Lower lobe of right lung (tissue), 2 donors: ENCODE measurements around the gene SORCS2. TPM values are rescaled to one million over a fixed set of nuclear protein-coding genes. Genes with fewer than 3 reads are reported as not detected.

Experiments used
- ATAC-seq, 2 donors: fragments of 200-7000 bp; cut with Tn5 transposase; one replicate each; pipeline ENCODE4 v1.9.1; 2020 to 2022; ENCODE audit warnings: mild to moderate bottlenecking in 2 of 2, moderate library complexity in 2 of 2
- DNase-seq: peaks from one replicate; pipeline ENCODE4 v3.0.0-alpha.2; 2020
- H3K27ac ChIP-seq: fragments of 200-600 bp; one replicate; pipeline ENCODE4 v1.8.0; 2022
- H3K27me3 ChIP-seq: fragments of 200-600 bp; one replicate; pipeline ENCODE4 v1.8.0; 2022; ENCODE audit warnings: low read depth
- H3K36me3 ChIP-seq: fragments of 200-600 bp; one replicate; pipeline ENCODE4 v1.8.0; 2022; ENCODE audit warnings: mild to moderate bottlenecking
- H3K4me1 ChIP-seq: fragments of 200-600 bp; one replicate; pipeline ENCODE4 v1.8.0; 2022
- H3K4me3 ChIP-seq: fragments of 200-600 bp; one replicate; pipeline ENCODE4 v1.8.0; 2022; ENCODE audit warnings: mild to moderate bottlenecking
- H3K9me3 ChIP-seq: fragments of 200-600 bp; one replicate; pipeline ENCODE4 v1.8.0; 2022
- intact Hi-C: fragments of 100-400 bp; cut with DNase I; formaldehyde crosslinking; loops from one replicate; pipeline ENCODE4 v1.11.0; 2022
- total RNA-seq: library from RNA; stranded (reverse); fragmentation: NEBNext Ultra II Directional; extraction: Animal tissue kit (Norgen Biotek cat#: 25700); gene quantifications from one replicate; pipeline ENCODE4 v1.2.1, GENCODE V29; 2021
- TF ChIP-seq, protein P1 (sequence below): fragments of 200-600 bp; IDR thresholded peaks from one replicate; pipeline ENCODE4 v1.8.0; 2022; ENCODE audit warnings: antibody characterized with exemption, mild to moderate bottlenecking
- donor health status: DM: no; HTN: yes; CAD: no; lungs with severe emphysema.

The SORCS2 gene
- total RNA-seq, 1 donor from 2014 or later = 5.8 TPM

DNA sequence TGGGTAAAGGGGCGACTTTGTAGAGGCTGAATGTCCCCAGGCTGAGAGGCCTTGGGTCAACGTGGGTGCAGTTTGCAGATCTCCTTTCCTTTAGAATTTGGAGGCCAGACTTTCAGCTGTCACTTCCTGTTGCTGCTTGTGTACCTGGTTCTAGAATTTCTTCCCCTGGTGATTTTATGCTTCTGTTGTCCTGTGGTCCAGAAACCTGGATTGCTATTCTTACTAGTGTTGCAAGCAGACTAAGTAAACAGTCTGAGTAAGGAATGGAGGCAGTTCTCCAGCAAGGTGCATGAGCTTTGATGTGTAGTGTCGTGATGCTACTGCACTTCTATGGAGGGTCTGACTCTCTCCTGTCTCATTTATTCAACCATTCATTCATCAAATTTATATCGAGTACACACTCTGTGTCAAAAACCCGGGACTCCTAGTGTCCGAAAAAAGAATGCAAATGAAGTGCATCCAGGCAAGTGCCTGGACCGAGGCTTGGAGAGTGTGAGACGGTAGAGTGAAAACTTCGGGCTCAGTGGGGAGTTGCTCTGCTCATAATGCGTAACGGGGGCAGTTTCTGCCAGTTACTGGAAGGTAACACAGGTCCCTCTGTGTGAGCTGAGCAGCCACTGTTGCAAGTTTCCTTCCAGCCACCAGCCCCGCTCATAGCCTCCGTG, 83.3 kb downstream of the SORCS2 start:
- intact Hi-C loops = no loop called here
- no peak overlapping the region for H3K27ac ChIP-seq
- no peaks in the 10 kb centered on the region for H3K9me3 ChIP-seq
- TF ChIP-seq, protein P1, sequence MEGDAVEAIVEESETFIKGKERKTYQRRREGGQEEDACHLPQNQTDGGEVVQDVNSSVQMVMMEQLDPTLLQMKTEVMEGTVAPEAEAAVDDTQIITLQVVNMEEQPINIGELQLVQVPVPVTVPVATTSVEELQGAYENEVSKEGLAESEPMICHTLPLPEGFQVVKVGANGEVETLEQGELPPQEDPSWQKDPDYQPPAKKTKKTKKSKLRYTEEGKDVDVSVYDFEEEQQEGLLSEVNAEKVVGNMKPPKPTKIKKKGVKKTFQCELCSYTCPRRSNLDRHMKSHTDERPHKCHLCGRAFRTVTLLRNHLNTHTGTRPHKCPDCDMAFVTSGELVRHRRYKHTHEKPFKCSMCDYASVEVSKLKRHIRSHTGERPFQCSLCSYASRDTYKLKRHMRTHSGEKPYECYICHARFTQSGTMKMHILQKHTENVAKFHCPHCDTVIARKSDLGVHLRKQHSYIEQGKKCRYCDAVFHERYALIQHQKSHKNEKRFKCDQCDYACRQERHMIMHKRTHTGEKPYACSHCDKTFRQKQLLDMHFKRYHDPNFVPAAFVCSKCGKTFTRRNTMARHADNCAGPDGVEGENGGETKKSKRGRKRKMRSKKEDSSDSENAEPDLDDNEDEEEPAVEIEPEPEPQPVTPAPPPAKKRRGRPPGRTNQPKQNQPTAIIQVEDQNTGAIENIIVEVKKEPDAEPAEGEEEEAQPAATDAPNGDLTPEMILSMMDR = no peak
- no peak overlapping the region for H3K4me3 ChIP-seq
- H3K36me3 ChIP-seq = no peaks in the 10 kb centered on the region
- DNase-seq (no peak), ATAC-seq (no peak)
- no peaks in the 10 kb centered on the region for H3K27me3 ChIP-seq
- no peaks in the 10 kb centered on the region for H3K4me1 ChIP-seq

DNA sequence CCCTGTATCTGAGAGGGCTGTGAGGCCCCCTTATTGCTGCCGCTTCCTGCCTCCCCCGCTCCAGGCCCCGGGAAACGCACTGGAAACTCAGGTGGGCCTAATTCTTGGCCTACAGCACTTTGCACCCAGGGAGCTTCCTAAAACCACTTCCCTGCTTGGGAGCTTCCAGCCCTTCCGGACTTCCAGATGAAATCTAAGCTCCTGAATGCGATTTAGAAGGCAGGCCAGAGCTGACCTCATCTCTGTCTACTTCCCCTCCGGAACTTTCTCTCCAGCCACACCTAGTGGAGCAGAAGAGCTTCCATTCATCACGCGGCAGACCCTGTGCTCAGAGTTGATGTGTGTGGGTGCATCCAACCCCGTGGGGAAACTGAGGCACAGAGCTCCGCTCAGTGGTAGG, 84.2 kb downstream of the SORCS2 start:
- ATAC-seq = no peak
- TF ChIP-seq, protein P1 = no peak
- Histone ChIP-seq H3K27me3 (no peaks in the 10 kb centered on the region), H3K4me1 (no peaks in the 10 kb centered on the region), H3K36me3 (no peaks in the 10 kb centered on the region), H3K27ac (no peak overlapping the region), H3K4me3 (no peak overlapping the region), H3K9me3 (no peaks in the 10 kb centered on the region)
- DNase-seq = no peak
- intact Hi-C loops = no loop called here

DNA sequence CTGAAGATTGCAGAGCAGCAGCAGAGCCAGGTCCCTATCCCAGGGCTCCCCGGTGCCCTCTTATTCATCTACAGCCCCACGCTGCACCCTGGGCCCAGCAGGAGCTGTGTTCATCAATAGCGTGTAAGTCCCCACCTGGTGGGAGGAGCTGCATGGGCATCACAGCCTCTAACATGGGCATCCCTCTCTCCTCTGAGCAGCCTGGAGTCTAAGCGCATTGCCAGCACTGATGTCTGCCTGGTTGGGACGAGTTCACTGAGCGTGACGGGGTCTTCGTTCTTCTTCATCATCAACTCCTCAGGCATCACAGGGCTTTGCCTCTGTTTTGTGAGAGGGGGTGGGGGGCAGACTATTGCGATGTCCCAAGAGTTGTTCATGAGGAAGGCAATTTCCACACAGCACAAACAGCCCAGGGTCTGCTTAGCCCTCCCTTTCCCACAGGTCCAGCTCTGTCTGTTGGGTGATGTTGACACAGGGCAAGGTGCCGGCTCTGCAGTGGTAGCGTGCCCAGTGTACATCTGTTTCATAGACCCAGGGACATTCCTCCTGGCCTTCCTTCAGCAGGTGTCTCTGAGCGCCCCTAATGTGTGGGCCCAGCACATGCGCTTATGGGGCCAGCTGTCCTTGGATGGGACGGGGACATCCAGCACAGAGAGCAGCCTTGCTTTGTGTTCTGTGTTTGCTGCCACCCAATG, 85.9 kb downstream of the SORCS2 start:
- ATAC-seq = no peak
- TF ChIP-seq, protein P1 = no peak

DNA sequence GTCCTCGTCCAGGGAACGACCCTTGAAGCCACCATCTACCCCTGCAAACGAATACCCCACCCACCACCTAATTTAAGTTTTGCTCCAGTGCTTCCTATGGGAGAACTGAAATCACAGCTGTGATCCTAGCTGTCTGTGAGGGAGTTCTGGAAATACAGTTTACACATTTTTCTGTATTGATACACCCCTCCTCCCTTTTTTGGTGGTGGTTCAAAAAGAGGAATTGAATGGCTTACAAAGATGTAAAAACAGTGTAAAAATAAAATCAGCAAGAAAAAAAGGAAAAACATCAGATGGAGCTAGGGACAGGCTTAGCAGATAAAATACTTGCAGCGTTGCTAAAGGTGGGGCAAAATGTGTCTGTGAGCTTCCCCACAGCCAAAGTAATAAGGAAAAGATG, 86.6 kb downstream of the SORCS2 start:
- no peak overlapping the region for H3K4me3 ChIP-seq
- no peak overlapping the region for H3K27ac ChIP-seq
- intact Hi-C loops = no loop called here
- no peaks in the 10 kb centered on the region for H3K9me3 ChIP-seq
- no peaks in the 10 kb centered on the region for H3K36me3 ChIP-seq
- no peak for DNase-seq
- H3K27me3 ChIP-seq = no peaks in the 10 kb centered on the region
- TF ChIP-seq, protein P1 = no peak
- no peak for ATAC-seq
- H3K4me1 ChIP-seq = no peaks in the 10 kb centered on the region

More for the DNA sequence above, 85.9 kb downstream of the SORCS2 start:
- no peaks in the 10 kb centered on the region for H3K27me3 ChIP-seq
- H3K27ac ChIP-seq = no peak overlapping the region
- intact Hi-C loops = no loop called here
- no peak overlapping the region for H3K4me3 ChIP-seq
- H3K36me3 ChIP-seq = no peaks in the 10 kb centered on the region
- no peak for DNase-seq
- no peaks in the 10 kb centered on the region for H3K4me1 ChIP-seq
- H3K9me3 ChIP-seq = no peaks in the 10 kb centered on the region

DNA sequence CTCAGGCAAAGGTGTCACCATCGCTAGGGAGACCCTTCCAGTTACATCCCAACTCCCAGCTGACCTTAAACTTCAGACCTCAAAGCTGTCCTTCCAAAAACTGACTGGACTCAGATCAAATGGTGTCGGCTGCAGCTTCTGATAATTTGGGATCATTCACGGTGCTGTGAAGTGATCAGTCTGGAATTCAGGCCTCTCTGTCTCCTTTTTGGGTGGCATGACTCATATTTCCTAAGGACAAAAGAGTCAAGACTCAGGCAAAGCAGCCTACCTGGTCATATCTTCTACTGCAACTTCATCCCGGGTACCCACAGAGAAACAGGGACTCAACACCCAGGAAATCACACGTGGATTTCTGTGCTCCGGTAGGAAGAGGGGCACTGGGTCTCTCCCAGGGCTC, 87.6 kb downstream of the SORCS2 start:
- no peaks in the 10 kb centered on the region for H3K4me1 ChIP-seq
- H3K9me3 ChIP-seq = no peaks in the 10 kb centered on the region
- H3K36me3 ChIP-seq = no peaks in the 10 kb centered on the region
- H3K4me3 ChIP-seq = no peak overlapping the region
- TF ChIP-seq, protein P1 = no peak
- no peaks in the 10 kb centered on the region for H3K27me3 ChIP-seq
- no peak overlapping the region for H3K27ac ChIP-seq
- intact Hi-C loops = no loop called here
- DNase-seq = no peak
- no peak for ATAC-seq
